SK-N-SH (cell line): ENCODE measurements around the gene KLF7.

Experiments used
- EZH2phosphoT487 ChIP-seq: fragments of 200-600 bp; sonication (generic); IDR thresholded peaks from 2 replicates; pipeline ENCODE4 v1.6.1; 2017; ENCODE audit warnings: low read depth, mixed run types, mild to moderate bottlenecking, antibody characterized with exemption, moderate library complexity, borderline replicate concordance
- FOXM1 ChIP-seq: IDR thresholded peaks from 2 replicates; pipeline ENCODE4 v1.4.0; 2012; ENCODE audit warnings: low read depth, mild to moderate bottlenecking
- GABPA ChIP-seq: IDR thresholded peaks from 2 replicates; pipeline ENCODE4 v1.4.0; 2012; ENCODE audit warnings: low read depth, mild to moderate bottlenecking
- RXRA ChIP-seq: IDR thresholded peaks from 2 replicates; pipeline ENCODE4 v1.4.0; 2012; ENCODE audit warnings: low read depth, mild to moderate bottlenecking, borderline replicate concordance
- SIN3A ChIP-seq: IDR thresholded peaks from 2 replicates; pipeline ENCODE4 v1.6.1; 2012; ENCODE audit warnings: low read depth, mild to moderate bottlenecking, low read length, moderate library complexity, borderline replicate concordance
- TAF1 ChIP-seq: IDR thresholded peaks from 2 replicates; pipeline ENCODE4 v1.6.1; 2012; ENCODE audit warnings: low read depth, mild to moderate bottlenecking, low read length, moderate library complexity, borderline replicate concordance
- TF ChIP-seq, protein P1 (sequence below): fragments of 200-600 bp; sonication (generic); IDR thresholded peaks from 2 replicates; pipeline ENCODE4 v1.6.1; 2017; ENCODE audit warnings: antibody characterized with exemption, mild to moderate bottlenecking, moderate library complexity
- TF ChIP-seq, protein P2 (sequence below): fragments of 150-350 bp; IDR thresholded peaks from 2 replicates; pipeline ENCODE4 v1.6.1; 2017; ENCODE audit warnings: antibody characterized with exemption, low read length, low read depth, borderline replicate concordance
- TF ChIP-seq, protein P3 (sequence below): IDR thresholded peaks from 2 replicates; pipeline ENCODE4 v1.4.0; 2012; ENCODE audit warnings: low read depth

GRCh38 chr2:207055257-207055656, 110.5 kb downstream of the KLF7 start:
- TF ChIP-seq, protein P1, sequence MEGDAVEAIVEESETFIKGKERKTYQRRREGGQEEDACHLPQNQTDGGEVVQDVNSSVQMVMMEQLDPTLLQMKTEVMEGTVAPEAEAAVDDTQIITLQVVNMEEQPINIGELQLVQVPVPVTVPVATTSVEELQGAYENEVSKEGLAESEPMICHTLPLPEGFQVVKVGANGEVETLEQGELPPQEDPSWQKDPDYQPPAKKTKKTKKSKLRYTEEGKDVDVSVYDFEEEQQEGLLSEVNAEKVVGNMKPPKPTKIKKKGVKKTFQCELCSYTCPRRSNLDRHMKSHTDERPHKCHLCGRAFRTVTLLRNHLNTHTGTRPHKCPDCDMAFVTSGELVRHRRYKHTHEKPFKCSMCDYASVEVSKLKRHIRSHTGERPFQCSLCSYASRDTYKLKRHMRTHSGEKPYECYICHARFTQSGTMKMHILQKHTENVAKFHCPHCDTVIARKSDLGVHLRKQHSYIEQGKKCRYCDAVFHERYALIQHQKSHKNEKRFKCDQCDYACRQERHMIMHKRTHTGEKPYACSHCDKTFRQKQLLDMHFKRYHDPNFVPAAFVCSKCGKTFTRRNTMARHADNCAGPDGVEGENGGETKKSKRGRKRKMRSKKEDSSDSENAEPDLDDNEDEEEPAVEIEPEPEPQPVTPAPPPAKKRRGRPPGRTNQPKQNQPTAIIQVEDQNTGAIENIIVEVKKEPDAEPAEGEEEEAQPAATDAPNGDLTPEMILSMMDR = no peak
- TF ChIP-seq, protein P2, sequence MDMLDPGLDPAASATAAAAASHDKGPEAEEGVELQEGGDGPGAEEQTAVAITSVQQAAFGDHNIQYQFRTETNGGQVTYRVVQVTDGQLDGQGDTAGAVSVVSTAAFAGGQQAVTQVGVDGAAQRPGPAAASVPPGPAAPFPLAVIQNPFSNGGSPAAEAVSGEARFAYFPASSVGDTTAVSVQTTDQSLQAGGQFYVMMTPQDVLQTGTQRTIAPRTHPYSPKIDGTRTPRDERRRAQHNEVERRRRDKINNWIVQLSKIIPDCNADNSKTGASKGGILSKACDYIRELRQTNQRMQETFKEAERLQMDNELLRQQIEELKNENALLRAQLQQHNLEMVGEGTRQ = no peak
- no peak for TF ChIP-seq TAF1
- no peak for TF ChIP-seq SIN3A
- TF ChIP-seq, protein P3, sequence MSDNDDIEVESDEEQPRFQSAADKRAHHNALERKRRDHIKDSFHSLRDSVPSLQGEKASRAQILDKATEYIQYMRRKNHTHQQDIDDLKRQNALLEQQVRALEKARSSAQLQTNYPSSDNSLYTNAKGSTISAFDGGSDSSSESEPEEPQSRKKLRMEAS = no peak
- no peak for TF ChIP-seq FOXM1
- no peak for TF ChIP-seq EZH2phosphoT487
- TF ChIP-seq GABPA = no peak
- TF ChIP-seq RXRA = no peak
